Measurements from ENCODE around the gene RPL12. TPM values are rescaled to one million over a fixed set of nuclear protein-coding genes. Genes with fewer than 3 reads are reported as not detected.

RPL12 gene
- polyA plus RNA-seq, 2 of the 4 experiments (the other 2 are of a cell fraction), result 2,198 to 2,384 TPM

- Histone ChIP-seq H3K9me3 (peaks cover 65% of the 10 kb centered on the region), H3K4me3 (peak overlapping the region; percentile 98; the same call in 2 of the 3 replicates), H3K27ac (no peak overlapping the region), H3K4me2 (peak overlapping the region; percentile 95; the same call in 2 of the 3 replicates), H3K4me1 (peaks cover 11% of the 10 kb centered on the region)
- ATAC-seq (no peak), DNase-seq (ENCODE audit: low read depth in 1 of 2, low spot score in 1 of 2) (peak in 1 of 2 experiments; percentile 19), FAIRE-seq (no peak)
- ChIA-PET CTCF (interaction anchor here (0.6 kb wide), 1 partner anchor 374 kb away, joined by 3 read pairs; no protein-coding TSS in a partner anchor), POLR2A (interaction anchor here (0.6 to 0.7 kb wide), 2 partner anchors 221 to 764 kb away, joined by 3 read pairs; no protein-coding TSS in a partner anchor)
- TF ChIP-seq KDM1A (IDR thresholded peaks at IDR 0.05; ENCODE audit: low read depth), result no peak
- peak; percentile 62; the same call in 1 of the 2 replicates for TF ChIP-seq POLR2AphosphoS2 (conservative IDR thresholded peaks at IDR 0.05; ENCODE audit: low read length)
- TF ChIP-seq FOSL2 (IDR thresholded peaks at IDR 0.05), result no peak
- peak; percentile 29 for TF ChIP-seq FOSL2 (CRISPR knock-in tag; IDR thresholded peaks at IDR 0.05)
- WGBS (ENCODE audit: missing lambda C conversion rate), result 78% methylated on average over 7 of the region's 7 CpGs
These were observed 3.6 kb downstream of the RPL12 start for GRCh38 chr9:127447416-127448111.

DNA sequence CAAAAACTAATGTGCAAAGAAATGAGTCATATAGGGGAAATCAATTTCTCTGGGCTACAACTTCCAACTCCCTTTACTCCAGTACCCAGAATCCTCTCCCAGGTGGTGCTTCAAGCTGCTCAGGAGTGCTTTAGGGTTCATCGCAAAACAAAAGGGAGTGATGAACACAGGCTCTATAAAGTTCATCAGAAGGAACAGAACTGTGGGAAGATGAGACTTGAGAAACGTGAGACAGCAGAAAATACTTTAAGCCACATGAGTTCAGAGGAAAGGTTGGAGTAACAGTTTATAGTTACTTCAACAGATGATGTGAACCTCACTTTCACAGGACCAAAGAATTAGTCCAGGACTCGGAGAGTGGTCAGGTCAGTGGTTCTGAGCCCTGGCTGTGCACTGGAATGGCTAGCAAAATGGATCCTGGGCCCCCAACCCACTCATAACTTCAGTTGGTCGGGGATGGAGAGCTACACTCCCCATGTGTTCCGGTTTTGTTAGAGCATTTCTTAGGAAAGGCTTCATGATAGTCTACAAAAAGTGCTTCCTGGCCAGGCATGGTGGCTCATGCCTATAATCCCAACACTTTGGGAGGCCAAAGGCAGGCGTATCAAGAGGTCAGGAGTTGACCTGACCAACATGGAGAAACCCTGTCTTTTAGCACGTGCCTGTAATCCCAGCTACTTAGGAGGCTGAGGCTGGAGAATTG lies 4.3 kb downstream of the RPL12 start:
- Histone ChIP-seq H3K9me3 (peaks cover 67% of the 10 kb centered on the region), H3K27ac (peak overlapping the region in 1 of 2 experiments; percentile 15; a peak in 1 of 6 replicates), H3K4me3 (no peak overlapping the region), H3K4me1 (peaks cover 7% of the 10 kb centered on the region; the same call in 2 of the 3 replicates), H3K4me2 (no peak overlapping the region)
- FAIRE-seq (no peak), DNase-seq (ENCODE audit: low read depth in 1 of 2, low spot score in 1 of 2) (peak in 1 of 2 experiments; percentile 28), ATAC-seq (no peak)
- ChIA-PET CTCF (no interaction called here), POLR2A (interaction anchor here (0.7 kb wide), 1 partner anchor 220 kb away, joined by 3 read pairs; no protein-coding TSS in a partner anchor)
- TF ChIP-seq FOSL2 (IDR thresholded peaks at IDR 0.05) (no peak), FOSL2 (CRISPR knock-in tag; IDR thresholded peaks at IDR 0.05) (peak; percentile 19; the same call in 1 of the 2 replicates), FOSB (CRISPR knock-in tag; IDR thresholded peaks at IDR 0.05) (no peak), JUN (IDR thresholded peaks at IDR 0.05) (peak in 1 of 2 experiments; percentile 42; a peak in 2 of 5 replicates)
- WGBS (ENCODE audit: missing lambda C conversion rate), result 87% methylated on average over 7 of the region's 7 CpGs

DNA sequence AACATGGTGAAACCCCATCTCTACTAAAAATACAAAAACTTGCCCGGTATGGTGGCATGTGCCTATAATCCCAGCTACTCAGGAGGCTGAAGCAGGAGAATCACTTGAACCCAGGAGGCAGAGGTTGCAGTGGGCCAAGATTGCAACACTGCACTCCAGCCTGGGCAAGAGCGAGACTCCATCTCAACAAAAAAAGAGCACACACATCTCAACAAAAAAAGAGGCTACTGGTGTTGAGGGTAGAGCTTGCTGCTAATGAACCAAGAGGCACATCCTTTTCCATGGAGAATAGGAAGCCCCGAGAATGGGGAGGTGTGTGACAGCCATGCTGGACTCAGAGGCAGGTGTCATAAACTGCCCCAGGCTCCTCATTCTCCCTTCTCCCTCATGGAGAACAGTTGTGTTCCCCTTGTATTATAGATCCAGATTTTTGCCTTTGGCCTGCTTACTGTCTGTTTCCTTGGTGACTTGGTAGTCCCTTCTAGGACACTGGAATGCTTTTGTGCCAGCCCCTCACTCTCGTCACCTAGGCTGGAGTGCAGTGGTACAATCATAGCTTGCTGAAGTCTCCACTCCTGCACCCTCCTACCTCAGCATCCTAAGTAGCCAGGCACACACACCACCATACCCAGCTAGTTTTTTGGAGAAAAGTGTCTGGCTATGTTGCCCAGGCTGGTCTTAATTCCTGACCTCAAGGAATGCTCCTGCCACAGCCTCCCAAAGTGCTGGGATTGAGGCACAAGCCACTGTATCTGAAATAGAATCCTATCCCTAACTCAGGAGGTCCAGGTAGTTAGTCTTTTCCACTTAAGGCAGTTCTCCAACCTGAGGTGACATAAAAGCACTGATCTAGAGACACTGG lies 5.1 kb downstream of the RPL12 start:
- no peak overlapping the region for H3K4me3 ChIP-seq
- 79% methylated on average over 4 of the region's 4 CpGs for WGBS (ENCODE audit: missing lambda C conversion rate)
- H3K9me3 ChIP-seq, result peaks cover 67% of the 10 kb centered on the region
- ChIA-PET POLR2A (no interaction called here), CTCF (interaction anchor here (1.5 kb wide), 1 partner anchor 11 kb away, joined by 3 read pairs; no protein-coding TSS in a partner anchor)
- no peak overlapping the region for H3K27ac ChIP-seq
- peaks cover 7% of the 10 kb centered on the region; the same call in 2 of the 3 replicates for H3K4me1 ChIP-seq
- FAIRE-seq (no peak), ATAC-seq (peak in 1 of 2 experiments; percentile 1; a peak in 1 of 6 replicates), DNase-seq (ENCODE audit: low read depth in 1 of 2, low spot score in 1 of 2) (peak in 1 of 2 experiments; percentile 48)
- no peak overlapping the region for H3K4me2 ChIP-seq
- TF ChIP-seq HES2 (IDR thresholded peaks at IDR 0.05) (no peak), RAD21 (conservative IDR thresholded peaks at IDR 0.05 in 1 of 2, IDR thresholded peaks at IDR 0.05 in 1 of 2) (no peak), HEYL (CRISPR knock-in tag; IDR thresholded peaks at IDR 0.05) (no peak), MAFK (IDR thresholded peaks at IDR 0.05; ENCODE audit: partially characterized antibody) (no peak), FOSB (CRISPR knock-in tag; IDR thresholded peaks at IDR 0.05) (peak; percentile 74), MYC (IDR thresholded peaks at IDR 0.05; ENCODE audit: borderline replicate concordance, low read length) (no peak), MAZ (IDR thresholded peaks at IDR 0.05; ENCODE audit: borderline replicate concordance, low read depth, low read length) (no peak), JUN (IDR thresholded peaks at IDR 0.05) (peak; percentile 46 to 71; a peak in 4 of 5 replicates), ZNF302 (CRISPR knock-in tag; IDR thresholded peaks at IDR 0.05) (no peak), PHF8 (IDR thresholded peaks at IDR 0.05; ENCODE audit: borderline replicate concordance, low read depth) (no peak), TFCP2L1 (CRISPR knock-in tag; IDR thresholded peaks at IDR 0.05) (peak; percentile 14; the same call in 1 of the 2 replicates), EP300 (IDR thresholded peaks at IDR 0.05) (no peak), SMC3 (IDR thresholded peaks at IDR 0.05) (no peak), HDAC2 (IDR thresholded peaks at IDR 0.05) (no peak)
- TF ChIP-seq, protein P1, sequence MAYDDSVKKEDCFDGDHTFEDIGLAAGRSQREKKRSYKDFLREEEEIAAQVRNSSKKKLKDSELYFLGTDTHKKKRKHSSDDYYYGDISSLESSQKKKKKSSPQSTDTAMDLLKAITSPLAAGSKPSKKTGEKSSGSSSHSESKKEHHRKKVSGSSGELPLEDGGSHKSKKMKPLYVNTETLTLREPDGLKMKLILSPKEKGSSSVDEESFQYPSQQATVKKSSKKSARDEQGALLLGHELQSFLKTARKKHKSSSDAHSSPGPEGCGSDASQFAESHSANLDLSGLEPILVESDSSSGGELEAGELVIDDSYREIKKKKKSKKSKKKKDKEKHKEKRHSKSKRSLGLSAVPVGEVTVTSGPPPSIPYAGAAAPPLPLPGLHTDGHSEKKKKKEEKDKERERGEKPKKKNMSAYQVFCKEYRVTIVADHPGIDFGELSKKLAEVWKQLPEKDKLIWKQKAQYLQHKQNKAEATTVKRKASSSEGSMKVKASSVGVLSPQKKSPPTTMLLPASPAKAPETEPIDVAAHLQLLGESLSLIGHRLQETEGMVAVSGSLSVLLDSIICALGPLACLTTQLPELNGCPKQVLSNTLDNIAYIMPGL (CRISPR knock-in tag; IDR thresholded peaks at IDR 0.05; ENCODE audit: borderline replicate concordance), result no peak
- TF ChIP-seq, protein P2, sequence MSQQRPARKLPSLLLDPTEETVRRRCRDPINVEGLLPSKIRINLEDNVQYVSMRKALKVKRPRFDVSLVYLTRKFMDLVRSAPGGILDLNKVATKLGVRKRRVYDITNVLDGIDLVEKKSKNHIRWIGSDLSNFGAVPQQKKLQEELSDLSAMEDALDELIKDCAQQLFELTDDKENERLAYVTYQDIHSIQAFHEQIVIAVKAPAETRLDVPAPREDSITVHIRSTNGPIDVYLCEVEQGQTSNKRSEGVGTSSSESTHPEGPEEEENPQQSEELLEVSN (IDR thresholded peaks at IDR 0.05; ENCODE audit: borderline replicate concordance, low read depth), result no peak; the same call in 1 of the 2 replicates
- TF ChIP-seq, protein P3, sequence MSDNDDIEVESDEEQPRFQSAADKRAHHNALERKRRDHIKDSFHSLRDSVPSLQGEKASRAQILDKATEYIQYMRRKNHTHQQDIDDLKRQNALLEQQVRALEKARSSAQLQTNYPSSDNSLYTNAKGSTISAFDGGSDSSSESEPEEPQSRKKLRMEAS (IDR thresholded peaks at IDR 0.05), result no peak
- TF ChIP-seq, protein P4, sequence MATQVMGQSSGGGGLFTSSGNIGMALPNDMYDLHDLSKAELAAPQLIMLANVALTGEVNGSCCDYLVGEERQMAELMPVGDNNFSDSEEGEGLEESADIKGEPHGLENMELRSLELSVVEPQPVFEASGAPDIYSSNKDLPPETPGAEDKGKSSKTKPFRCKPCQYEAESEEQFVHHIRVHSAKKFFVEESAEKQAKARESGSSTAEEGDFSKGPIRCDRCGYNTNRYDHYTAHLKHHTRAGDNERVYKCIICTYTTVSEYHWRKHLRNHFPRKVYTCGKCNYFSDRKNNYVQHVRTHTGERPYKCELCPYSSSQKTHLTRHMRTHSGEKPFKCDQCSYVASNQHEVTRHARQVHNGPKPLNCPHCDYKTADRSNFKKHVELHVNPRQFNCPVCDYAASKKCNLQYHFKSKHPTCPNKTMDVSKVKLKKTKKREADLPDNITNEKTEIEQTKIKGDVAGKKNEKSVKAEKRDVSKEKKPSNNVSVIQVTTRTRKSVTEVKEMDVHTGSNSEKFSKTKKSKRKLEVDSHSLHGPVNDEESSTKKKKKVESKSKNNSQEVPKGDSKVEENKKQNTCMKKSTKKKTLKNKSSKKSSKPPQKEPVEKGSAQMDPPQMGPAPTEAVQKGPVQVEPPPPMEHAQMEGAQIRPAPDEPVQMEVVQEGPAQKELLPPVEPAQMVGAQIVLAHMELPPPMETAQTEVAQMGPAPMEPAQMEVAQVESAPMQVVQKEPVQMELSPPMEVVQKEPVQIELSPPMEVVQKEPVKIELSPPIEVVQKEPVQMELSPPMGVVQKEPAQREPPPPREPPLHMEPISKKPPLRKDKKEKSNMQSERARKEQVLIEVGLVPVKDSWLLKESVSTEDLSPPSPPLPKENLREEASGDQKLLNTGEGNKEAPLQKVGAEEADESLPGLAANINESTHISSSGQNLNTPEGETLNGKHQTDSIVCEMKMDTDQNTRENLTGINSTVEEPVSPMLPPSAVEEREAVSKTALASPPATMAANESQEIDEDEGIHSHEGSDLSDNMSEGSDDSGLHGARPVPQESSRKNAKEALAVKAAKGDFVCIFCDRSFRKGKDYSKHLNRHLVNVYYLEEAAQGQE (IDR thresholded peaks at IDR 0.05), result no peak

Measured in A549 (cell line).